Urinary bladder (tissue), 4 donors: ENCODE measurements around the gene SOX8. TPM values are rescaled to one million over a fixed set of nuclear protein-coding genes. Genes with fewer than 3 reads are reported as not detected.

Experiments used
- DNase-seq: peaks from one replicate; pipeline ENCODE4 v3.0.0-alpha.2; 2015; ENCODE audit errors: extremely low spot score
- H3K27ac ChIP-seq: one replicate; pipeline ENCODE4 v1.5.1; 2013; ENCODE audit warnings: low read depth, mild to moderate bottlenecking, moderate library complexity
- H3K36me3 ChIP-seq: one replicate; pipeline ENCODE4 v1.6.1; 2013; ENCODE audit warnings: mild to moderate bottlenecking, moderate library complexity; ENCODE audit not compliant: insufficient read depth
- H3K4me1 ChIP-seq: one replicate; pipeline ENCODE4 v1.6.1; 2013; ENCODE audit warnings: mild to moderate bottlenecking, moderate library complexity; ENCODE audit not compliant: insufficient read depth
- H3K4me3 ChIP-seq: one replicate; pipeline ENCODE4 v1.5.1; 2013; ENCODE audit warnings: low read depth, low read length
- WGBS: extraction: QIAGEN DNeasy Blood & Tissue Kit; methylation state at CpG from one replicate; pipeline ENCODE4 v1.1.7; 2013; 5-methylcytosine and 5-hydroxymethylcytosine counted together
- polyA plus RNA-seq: library from polyadenylated mRNA; stranded (reverse); fragments of 200-250 nt; gene quantifications from one replicate; pipeline ENCODE4 v1.2.3, GENCODE V29; 2013
- total RNA-seq: library from RNA; depleted of rRNA; stranded (reverse); fragments of >200 nt; gene quantifications from one replicate; pipeline ENCODE4 v1.2.3, GENCODE V29; 2014
- donor health status: healthy with polysubstance abuse.
- donor health status: healthy.

Gene SOX8
- total and polyA plus RNA-seq, 2 donors = 2.7 to 12.4 TPM

DNA sequence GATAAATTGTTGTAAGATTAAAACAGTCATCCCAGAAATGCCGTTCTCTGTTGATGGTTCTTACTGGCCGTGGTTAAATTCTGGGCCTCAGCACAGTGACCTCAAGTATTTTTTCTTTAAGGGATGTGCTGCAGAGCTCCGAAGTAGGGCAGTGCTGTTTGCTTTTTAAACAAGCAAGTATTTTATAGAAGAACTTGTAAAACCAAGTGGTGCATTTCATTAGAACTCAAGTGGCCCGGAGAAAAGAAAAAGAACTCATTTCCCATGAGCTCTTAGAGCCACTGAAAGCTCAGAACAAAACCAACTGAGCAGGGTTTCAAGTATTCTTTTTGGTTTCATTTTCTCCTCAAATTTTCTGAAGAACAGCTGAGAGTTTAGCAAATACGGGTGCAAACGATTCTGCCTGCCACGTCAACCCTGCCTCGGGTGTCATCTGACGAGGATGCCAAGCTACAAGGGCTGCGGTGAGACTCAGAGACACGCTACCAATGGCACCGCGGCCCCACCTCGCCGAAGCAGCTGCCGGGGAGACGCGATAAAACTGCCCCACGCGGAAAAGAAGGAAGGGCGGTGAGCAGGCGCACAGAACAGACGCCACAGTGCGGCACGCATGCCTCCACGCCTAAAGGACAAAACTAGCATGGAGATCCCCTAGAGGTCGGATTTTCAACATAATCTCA, 17.1 kb upstream of the SOX8 start:
- H3K4me3 ChIP-seq = peak overlapping the region; percentile 36
- H3K27ac ChIP-seq = no peak overlapping the region
- DNase-seq = peak; percentile 40
- no peaks in the 10 kb centered on the region for H3K4me1 ChIP-seq
- no peaks in the 10 kb centered on the region for H3K36me3 ChIP-seq
- WGBS = 41% methylated on average over 27 of the region's 27 CpGs

DNA sequence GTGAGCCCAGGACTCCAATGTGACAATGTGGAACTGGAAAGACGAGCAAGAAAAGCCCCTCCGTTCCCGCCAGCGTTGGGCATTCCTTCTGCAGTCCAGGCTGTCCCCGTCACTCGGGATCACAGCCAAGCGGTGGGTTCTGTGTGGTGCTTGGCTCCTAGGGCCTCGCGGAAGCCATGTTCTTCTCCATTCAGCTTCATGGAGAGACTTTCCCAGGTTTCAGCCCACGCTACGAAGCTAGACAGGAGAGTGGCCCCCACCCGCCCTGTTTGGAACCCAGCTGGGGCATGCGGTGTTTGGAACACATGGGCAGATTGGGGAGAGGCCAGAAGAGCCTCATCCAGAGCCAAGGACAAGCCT, 16.6 kb upstream of the SOX8 start:
- no peak overlapping the region for H3K27ac ChIP-seq
- H3K4me1 ChIP-seq = no peaks in the 10 kb centered on the region
- no peak for DNase-seq
- no peaks in the 10 kb centered on the region for H3K36me3 ChIP-seq
- 81% methylated on average over 13 of the region's 13 CpGs for WGBS
- no peak overlapping the region for H3K4me3 ChIP-seq

DNA sequence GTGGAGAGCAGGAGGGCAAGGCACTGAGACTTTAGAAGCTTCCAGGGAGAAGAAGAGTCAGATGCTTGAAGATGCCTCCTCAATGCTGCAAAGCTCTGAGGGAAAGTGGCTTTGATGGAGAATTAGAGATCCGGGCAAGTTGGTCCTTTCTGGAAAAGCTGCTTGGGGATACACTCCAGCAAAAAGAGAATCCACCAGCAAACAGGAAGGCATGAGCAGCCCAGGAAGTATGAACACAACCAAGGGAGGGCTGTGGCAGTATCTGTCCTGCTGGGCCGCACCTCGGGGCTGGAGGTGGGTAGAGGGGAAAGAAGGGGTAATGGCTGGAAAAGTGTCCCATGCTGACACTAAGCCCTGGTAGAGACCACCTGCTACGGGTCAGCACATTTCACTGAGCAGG, 16.1 kb upstream of the SOX8 start:
- no peak for DNase-seq
- no peak overlapping the region for H3K27ac ChIP-seq
- H3K4me3 ChIP-seq = no peak overlapping the region
- H3K4me1 ChIP-seq = no peaks in the 10 kb centered on the region
- WGBS = 96% methylated on average over 4 of the region's 4 CpGs
- H3K36me3 ChIP-seq = no peaks in the 10 kb centered on the region

DNA sequence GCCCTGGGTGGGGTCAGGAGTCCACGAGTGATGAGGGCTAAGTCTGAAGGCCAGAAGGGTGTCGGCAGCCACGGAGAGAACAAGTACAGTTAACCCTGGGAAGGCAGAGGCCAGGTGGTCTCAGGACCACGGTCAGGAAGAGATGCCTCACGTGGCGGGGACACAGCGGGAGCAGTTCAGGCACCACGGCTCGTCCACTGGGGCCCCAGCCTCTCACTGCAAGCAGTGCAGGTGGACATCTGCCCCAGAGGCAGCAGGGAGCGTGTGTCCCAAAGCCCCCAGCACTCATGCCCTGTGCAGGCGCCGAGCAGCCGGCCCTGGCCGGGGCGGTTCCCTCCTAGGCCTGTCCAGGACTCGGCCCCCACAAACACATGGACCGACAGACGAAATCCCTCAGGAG, 15.5 kb upstream of the SOX8 start:
- no peak for DNase-seq

DNA sequence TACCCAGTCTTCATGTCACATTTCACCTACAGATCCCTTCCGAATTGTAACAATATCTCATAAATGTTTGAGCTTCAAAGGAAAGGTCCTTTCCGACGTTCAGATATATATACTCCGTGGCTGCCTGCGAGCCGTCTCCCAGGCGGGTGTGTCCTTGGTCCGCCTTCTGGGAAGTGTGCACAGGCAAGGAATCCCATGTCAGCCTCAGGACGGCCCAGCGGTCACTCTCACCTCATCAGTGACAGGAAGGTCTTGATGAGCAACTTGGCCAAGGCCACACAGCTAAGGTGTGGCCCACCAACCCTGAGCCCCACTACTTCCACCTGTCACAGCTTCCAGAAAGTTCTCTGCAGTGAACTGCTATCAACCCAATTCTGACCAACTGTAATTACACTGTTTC, 15.1 kb upstream of the SOX8 start:
- DNase-seq = no peak
- Histone ChIP-seq H3K36me3 (no peaks in the 10 kb centered on the region), H3K4me3 (no peak overlapping the region), H3K27ac (no peak overlapping the region), H3K4me1 (no peaks in the 10 kb centered on the region)
- 93% methylated on average over 10 of the region's 10 CpGs for WGBS

More for the DNA sequence above, 15.5 kb upstream of the SOX8 start:
- Histone ChIP-seq H3K4me3 (no peak overlapping the region), H3K36me3 (no peaks in the 10 kb centered on the region), H3K27ac (no peak overlapping the region), H3K4me1 (no peaks in the 10 kb centered on the region)
- WGBS = 97% methylated on average over 18 of the region's 18 CpGs

DNA sequence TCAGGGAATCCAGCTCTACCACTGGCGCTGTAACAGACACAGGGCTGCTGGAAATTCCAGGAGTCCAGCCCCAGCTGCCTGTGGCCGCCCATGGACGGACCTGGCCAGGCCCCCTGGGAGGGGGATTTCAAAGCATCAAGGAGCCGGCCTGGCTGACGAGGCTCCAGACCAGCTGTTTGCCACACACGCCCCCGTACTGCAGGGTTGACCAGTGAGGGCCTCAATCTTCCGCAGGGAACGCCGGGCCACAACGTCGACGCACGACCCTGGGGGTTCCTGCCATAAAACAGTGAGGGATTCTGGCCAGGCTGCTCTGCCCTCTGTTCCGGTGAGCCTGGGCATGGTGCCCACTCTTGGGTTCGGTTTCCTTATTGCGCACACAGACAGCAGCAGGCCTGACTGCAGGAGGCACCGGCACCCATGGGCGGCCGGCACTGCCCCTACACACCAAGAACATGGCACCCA, 14.5 kb upstream of the SOX8 start:
- Histone ChIP-seq H3K36me3 (no peaks in the 10 kb centered on the region), H3K27ac (no peak overlapping the region), H3K4me1 (no peaks in the 10 kb centered on the region), H3K4me3 (no peak overlapping the region)
- WGBS = 85% methylated on average over 20 of the region's 20 CpGs
- DNase-seq = no peak

DNA sequence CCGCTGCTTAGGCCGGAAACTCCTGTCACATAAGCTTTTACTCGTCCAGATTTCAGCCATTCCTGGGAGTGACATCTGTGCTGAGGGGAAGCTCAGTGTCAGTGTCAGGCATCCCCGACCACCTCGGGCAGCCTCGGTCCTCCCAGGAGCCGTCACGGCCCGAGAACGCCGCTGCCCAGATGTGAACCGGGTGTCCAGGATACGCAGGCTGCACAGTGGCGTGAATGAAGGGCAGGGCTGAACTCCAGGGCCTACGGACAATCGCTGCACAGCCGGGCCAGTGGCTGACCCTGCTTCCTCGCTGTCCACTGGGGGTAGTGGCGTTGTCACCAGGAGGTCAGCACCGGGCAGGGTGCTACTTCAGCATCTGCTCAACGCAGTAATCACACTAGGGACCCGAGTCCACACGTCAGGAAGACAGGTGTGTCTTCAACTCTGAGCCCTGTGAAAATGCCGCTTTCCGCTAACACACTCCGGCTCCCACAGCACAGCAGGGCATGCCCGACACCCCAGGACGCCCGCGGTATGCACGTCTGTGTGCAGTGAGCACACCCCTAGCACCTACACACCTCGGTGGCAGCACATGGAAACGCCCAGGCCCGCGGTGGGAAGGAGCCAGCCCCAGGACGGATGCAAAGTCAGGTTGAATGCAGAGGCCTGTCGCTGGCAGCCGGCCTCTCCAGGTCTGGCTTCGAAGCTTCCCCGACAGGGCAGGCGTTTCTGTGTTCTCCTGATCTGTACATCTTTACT, 13.8 kb upstream of the SOX8 start:
- DNase-seq = no peak
- WGBS = 89% methylated on average over 41 of the region's 41 CpGs
- Histone ChIP-seq H3K36me3 (no peaks in the 10 kb centered on the region), H3K27ac (no peak overlapping the region), H3K4me3 (no peak overlapping the region), H3K4me1 (no peaks in the 10 kb centered on the region)

DNA sequence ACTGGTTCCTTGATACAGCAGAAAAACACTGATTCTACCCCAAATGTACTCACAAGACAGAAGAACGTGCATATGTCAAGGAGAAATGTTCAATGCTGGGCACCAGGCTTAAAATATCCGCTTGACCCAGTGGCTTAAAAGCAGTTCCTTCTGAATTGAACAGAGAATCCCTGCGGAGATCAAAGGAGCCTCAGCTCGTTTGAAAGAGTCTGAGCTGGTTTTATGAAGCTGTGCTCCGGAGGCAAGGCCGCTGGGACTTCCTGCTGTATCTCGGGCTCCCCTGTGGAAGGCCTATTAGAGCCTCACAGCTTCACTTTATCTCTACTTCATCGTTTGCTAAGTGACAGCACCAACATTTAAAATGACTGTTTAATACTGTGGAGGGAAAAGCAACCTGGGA, 12.9 kb upstream of the SOX8 start:
- Histone ChIP-seq H3K4me3 (no peak overlapping the region), H3K27ac (no peak overlapping the region), H3K36me3 (no peaks in the 10 kb centered on the region), H3K4me1 (no peaks in the 10 kb centered on the region)
- WGBS = 73% methylated on average over 8 of the region's 8 CpGs
- no peak for DNase-seq

DNA sequence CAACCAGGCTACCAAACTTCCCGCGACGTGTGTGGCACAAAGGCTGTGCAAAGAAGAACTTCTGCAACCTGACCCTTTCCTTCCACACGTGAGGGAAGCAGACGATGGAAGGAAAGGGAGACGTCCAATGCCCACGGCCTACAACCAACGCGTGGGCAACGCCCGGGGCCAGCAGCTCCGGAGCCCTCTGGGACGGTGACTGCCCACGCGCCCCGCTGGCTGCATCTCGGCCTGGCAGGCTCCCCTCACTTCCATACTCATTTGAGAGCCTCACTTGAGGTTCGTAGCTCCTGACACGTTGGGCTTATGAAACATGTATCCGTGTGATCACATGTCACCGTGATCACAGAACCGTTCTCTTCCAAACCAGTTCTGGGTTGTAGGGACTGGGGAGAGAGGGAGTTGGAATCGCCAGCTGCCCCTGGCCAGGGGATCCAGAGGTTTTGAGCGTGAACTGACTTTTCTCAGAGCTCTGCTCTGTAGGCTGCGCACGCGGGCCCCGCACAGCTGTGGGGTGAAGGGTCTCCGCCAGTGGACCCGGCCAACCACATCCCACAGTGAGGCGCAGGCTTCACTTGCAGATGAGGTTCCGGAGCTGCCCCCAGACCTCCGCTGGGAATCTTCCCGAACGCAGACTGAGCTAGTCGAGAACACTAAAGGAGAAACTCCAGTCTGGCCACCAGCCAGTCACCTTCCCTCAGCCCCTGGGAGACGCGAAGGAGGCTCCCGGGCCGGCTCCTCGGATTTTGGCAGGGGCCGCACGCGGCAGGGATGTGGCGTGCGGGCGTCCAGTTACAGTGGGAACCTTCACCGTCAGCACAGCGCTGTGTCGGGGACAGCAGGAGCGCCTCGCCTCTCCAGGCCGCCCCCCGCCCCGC, 11.8 kb upstream of the SOX8 start:
- no peak overlapping the region for H3K27ac ChIP-seq
- 40% methylated on average over 55 of the region's 55 CpGs for WGBS

DNA sequence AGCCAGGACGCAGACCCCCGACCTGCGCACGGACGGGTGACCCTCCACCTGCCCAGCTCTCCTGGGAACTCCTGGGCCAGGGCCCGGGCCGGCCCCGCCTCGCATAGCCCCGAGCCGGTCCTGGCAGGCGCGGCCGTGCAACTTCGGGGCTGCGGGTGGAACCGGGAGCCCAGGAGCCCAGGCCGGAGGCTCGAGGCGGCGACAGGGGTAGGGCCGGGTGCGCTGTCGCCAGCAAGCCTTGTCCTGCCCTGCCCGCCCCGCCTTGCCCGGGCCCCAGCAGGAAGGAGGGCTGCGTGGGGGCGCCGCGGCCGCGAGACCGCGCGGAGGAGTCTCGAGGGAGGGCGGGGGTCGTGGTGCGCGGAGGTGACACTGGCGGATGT, 11.2 kb upstream of the SOX8 start:
- Histone ChIP-seq H3K4me3 (peak overlapping the region; percentile 85), H3K36me3 (no peaks in the 10 kb centered on the region), H3K27ac (peak overlapping the region; percentile 49), H3K4me1 (no peaks in the 10 kb centered on the region)
- DNase-seq = no peak
- under 1% methylated on average over 42 of the region's 42 CpGs for WGBS

More for the DNA sequence above, 11.8 kb upstream of the SOX8 start:
- Histone ChIP-seq H3K4me3 (peak overlapping the region; percentile 85), H3K36me3 (no peaks in the 10 kb centered on the region), H3K4me1 (no peaks in the 10 kb centered on the region)
- no peak for DNase-seq

DNA sequence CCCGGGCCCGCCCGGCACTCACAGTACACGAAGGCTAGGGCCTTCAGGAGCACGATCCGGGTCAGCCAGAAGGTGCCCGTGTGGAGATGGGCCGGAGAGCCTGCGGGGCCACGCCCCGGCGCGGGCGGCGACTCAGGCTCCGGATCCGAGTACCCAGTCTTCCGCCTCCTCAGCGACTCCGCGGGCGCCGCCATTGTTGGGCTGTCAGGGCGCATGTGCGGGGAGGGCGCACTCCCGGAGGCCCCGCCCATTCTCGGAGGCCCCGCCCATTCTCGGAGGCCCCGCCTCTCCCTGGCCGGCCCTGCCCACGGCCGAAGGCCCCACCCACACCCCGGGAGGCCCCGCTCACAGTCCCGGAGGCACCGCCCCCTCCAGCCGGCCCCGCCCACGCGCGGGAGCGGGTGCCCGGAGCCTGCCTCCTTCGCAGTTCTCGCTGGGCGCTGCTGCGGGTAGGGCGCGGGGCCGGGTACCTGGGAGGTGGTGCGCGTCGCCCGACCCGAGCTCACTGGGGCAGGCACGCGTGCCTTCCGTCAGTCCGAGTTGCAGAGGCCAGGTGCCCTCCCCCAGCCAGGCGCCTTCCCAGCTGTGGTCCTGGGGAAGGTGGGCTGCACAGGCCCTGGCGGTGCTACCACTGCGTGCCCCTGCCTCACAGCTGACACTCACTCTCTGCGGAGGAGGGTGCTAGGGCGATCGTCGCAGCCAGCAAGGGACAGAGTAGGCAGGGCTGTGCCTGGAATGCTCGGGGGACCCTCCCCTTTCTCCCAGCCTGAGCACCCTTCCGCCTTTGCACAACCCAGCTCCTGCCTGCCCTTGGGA, 10.6 kb upstream of the SOX8 start, which contains the start of gene LMF1:
Gene LMF1, minus strand, starts transcription at position 219 of the 816 bp plus-strand sequence. Its CDS starts 4 bp downstream, at position 215.
- no peaks in the 10 kb centered on the region for H3K36me3 ChIP-seq
- no peaks in the 10 kb centered on the region for H3K4me1 ChIP-seq
- peak within 1 kb of the TSS; percentile 85 for H3K4me3 ChIP-seq
- peak within 1 kb of the TSS; percentile 49 for H3K27ac ChIP-seq
- WGBS = 5% methylated on average over 69 of the region's 71 CpGs
- peak; percentile 77 for DNase-seq

DNA sequence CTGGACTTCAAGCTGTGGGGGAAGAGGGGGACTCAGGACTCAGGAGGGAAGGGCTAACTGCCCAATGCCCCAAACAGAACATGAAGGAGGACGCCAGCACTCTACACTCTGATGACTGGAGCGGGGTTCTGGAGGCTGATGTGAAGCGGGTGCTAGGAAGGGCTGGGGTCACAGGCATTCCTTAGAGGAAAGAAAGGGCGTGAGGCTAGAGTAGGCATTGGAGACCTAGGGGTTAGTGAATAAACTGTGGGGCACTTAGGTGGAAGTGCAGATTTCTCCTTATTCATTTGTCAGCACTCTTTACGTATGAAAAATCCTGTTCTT, 10.0 kb upstream of the SOX8 start:
- no peaks in the 10 kb centered on the region for H3K4me1 ChIP-seq
- WGBS = 96% methylated on average over 5 of the region's 5 CpGs
- no peaks in the 10 kb centered on the region for H3K36me3 ChIP-seq
- H3K4me3 ChIP-seq = no peak overlapping the region
- DNase-seq = no peak
- H3K27ac ChIP-seq = no peak overlapping the region

DNA sequence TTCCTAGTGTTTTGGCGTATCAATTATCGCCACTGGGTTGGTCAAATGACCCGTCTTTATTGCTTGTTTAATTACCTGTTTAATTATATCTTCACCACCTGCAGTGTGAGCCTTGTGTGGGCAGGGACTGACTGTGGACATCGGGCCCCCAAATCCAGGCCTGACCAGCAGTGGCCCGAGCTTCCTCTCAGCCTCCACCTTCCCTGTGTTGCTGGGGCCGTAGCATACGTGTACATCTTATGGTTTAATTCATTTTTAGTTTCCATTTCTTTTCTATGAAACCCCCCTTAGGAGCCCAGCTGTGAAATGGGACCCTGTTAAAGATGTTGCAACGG, 9.6 kb upstream of the SOX8 start:
- no peak for DNase-seq
- Histone ChIP-seq H3K4me1 (no peaks in the 10 kb centered on the region), H3K4me3 (no peak overlapping the region), H3K36me3 (no peaks in the 10 kb centered on the region), H3K27ac (no peak overlapping the region)
- WGBS = 88% methylated on average over 8 of the region's 8 CpGs
